Liver (tissue), 9 donors: Measurements from ENCODE around the gene POLDIP2. TPM values are rescaled to one million over a fixed set of nuclear protein-coding genes. Genes with fewer than 3 reads are reported as not detected.

Experiments
- DNase-seq: peaks from one replicate; pipeline ENCODE4 v3.0.0-alpha.2; 2017; ENCODE audit warnings: low spot score
- H3K27ac ChIP-seq, 2 donors: one replicate each; pipeline ENCODE4 v1.7.0; 2013; ENCODE audit warnings: inconsistent platforms in 2 of 2, low read length in 2 of 2, control low read depth in 1 of 2, low read depth in 1 of 2, mild to moderate bottlenecking in 1 of 2
- H3K27me3 ChIP-seq, 4 donors: one replicate each; pipeline versions ENCODE4 v1.6.1 to v1.7.0; 2013; ENCODE audit warnings: low read length in 3 of 4, inconsistent platforms in 1 of 4, mild to moderate bottlenecking in 1 of 4, moderate library complexity in 1 of 4; ENCODE audit not compliant: control insufficient read depth in 4 of 4, insufficient read depth in 4 of 4
- H3K36me3 ChIP-seq, 4 donors: one replicate each; pipeline versions ENCODE4 v1.6.1 to v1.7.0; 2013; ENCODE audit warnings: low read length in 3 of 4, mild to moderate bottlenecking in 3 of 4, low read depth in 1 of 4, moderate library complexity in 1 of 4; ENCODE audit not compliant: control insufficient read depth in 4 of 4, insufficient read depth in 3 of 4
- H3K4me1 ChIP-seq, 4 donors: one replicate each; pipeline versions ENCODE4 v1.6.1 to v1.7.0; 2013; ENCODE audit warnings: low read length in 3 of 4, mild to moderate bottlenecking in 3 of 4, moderate library complexity in 1 of 4; ENCODE audit not compliant: control insufficient read depth in 4 of 4, insufficient read depth in 4 of 4
- H3K4me3 ChIP-seq, 3 donors: one replicate each; pipeline versions ENCODE4 v1.6.1 to v1.7.0; 2013; ENCODE audit warnings: low read length in 3 of 3, control low read depth in 1 of 3, low read depth in 1 of 3, mild to moderate bottlenecking in 1 of 3
- H3K9ac ChIP-seq, 2 donors: one replicate each; pipeline ENCODE4 v1.7.0; 2013; ENCODE audit warnings: low read length in 2 of 2, mild to moderate bottlenecking in 2 of 2, moderate library complexity in 2 of 2, control low read depth in 1 of 2, low read depth in 1 of 2
- H3K9me3 ChIP-seq, 4 donors: one replicate each; pipeline versions ENCODE4 v1.6.1 to v1.7.0; 2013; ENCODE audit warnings: low read length in 3 of 4; ENCODE audit not compliant: control insufficient read depth in 4 of 4
- ATF3 ChIP-seq: IDR thresholded peaks from 2 replicates; pipeline ENCODE4 v1.6.1; 2016; ENCODE audit warnings: antibody characterized with exemption
- CTCF ChIP-seq: fragments of 150-350 bp; IDR thresholded peaks from 2 replicates; pipeline ENCODE4 v1.5.1; 2017; ENCODE audit warnings: improper control_type of control experiment, low read depth, low read length; ENCODE audit not compliant: missing input control
- EGR1 ChIP-seq, 2 donors: IDR thresholded peaks; 2 replicates each; pipeline ENCODE4 v1.6.1; 2016 to 2018; ENCODE audit warnings: antibody characterized with exemption in 2 of 2, low read depth in 2 of 2
- FOXA1 ChIP-seq: IDR thresholded peaks from 2 replicates; pipeline ENCODE4 v1.6.1; 2016; ENCODE audit warnings: antibody characterized with exemption
- FOXA2 ChIP-seq: IDR thresholded peaks from 2 replicates; pipeline ENCODE4 v1.6.1; 2016; ENCODE audit warnings: antibody characterized with exemption
- GABPA ChIP-seq, 2 donors: IDR thresholded peaks in 1 of 2; conservative IDR thresholded peaks in 1 of 2; 2 replicates each; pipeline ENCODE4 v1.6.1; 2016; ENCODE audit warnings: antibody characterized with exemption in 2 of 2, mild to moderate bottlenecking in 1 of 2, moderate library complexity in 1 of 2
- HNF4A ChIP-seq, 2 donors: conservative IDR thresholded peaks; 2 replicates each; pipeline ENCODE4 v1.6.1; 2016; ENCODE audit warnings: antibody characterized with exemption in 2 of 2, mild to moderate bottlenecking in 2 of 2
- HNF4G ChIP-seq: IDR thresholded peaks from 2 replicates; pipeline ENCODE4 v1.6.1; 2016; ENCODE audit warnings: antibody characterized with exemption
- JUND ChIP-seq, 2 donors: IDR thresholded peaks; 2 replicates each; pipeline ENCODE4 v1.6.1; 2016; ENCODE audit warnings: antibody characterized with exemption in 2 of 2
- MAX ChIP-seq: IDR thresholded peaks from 2 replicates; pipeline ENCODE4 v1.6.1; 2016; ENCODE audit warnings: antibody characterized with exemption
- NR2F2 ChIP-seq: IDR thresholded peaks from 2 replicates; pipeline ENCODE4 v1.6.1; 2016; ENCODE audit warnings: antibody characterized with exemption
- RAD21 ChIP-seq, 2 donors: IDR thresholded peaks; 2 replicates each; pipeline ENCODE4 v1.6.1; 2016; ENCODE audit warnings: antibody characterized with exemption in 2 of 2, mild to moderate bottlenecking in 2 of 2
- REST ChIP-seq: IDR thresholded peaks from 2 replicates; pipeline ENCODE4 v1.6.1; 2016; ENCODE audit warnings: antibody characterized with exemption, mild to moderate bottlenecking
- RXRA ChIP-seq, 2 donors: IDR thresholded peaks; 2 replicates each; pipeline ENCODE4 v1.6.1; 2017 to 2018; ENCODE audit warnings: antibody characterized with exemption in 2 of 2, mild to moderate bottlenecking in 1 of 2
- SP1 ChIP-seq: IDR thresholded peaks from 2 replicates; pipeline ENCODE4 v1.6.1; 2018; ENCODE audit warnings: antibody characterized with exemption, mild to moderate bottlenecking
- TAF1 ChIP-seq: conservative IDR thresholded peaks from 2 replicates; pipeline ENCODE4 v1.6.1; 2016; ENCODE audit warnings: antibody characterized with exemption, mild to moderate bottlenecking
- YY1 ChIP-seq: IDR thresholded peaks from 2 replicates; pipeline ENCODE4 v1.6.1; 2016; ENCODE audit warnings: antibody characterized with exemption, mild to moderate bottlenecking
- ZBTB33 ChIP-seq: IDR thresholded peaks from 2 replicates; pipeline ENCODE4 v1.6.1; 2016; ENCODE audit warnings: antibody characterized with exemption
- WGBS: extraction: QIAGEN DNeasy Blood & Tissue Kit; methylation state at CpG from one replicate; pipeline ENCODE4 v1.1.7; 2013; 5-methylcytosine and 5-hydroxymethylcytosine counted together
- polyA plus RNA-seq, 2 donors: library from polyadenylated mRNA; stranded (reverse) in 1 of 2; unstranded in 1 of 2; fragments of 200-250 nt in 1 of 2; fragments of >200 nt in 1 of 2; fragmentation: Nextera tagmentation in 1 of 2; extraction: Ambion mirVana in 1 of 2; gene quantifications; one replicate each; pipeline versions ENCODE4 v1.2.1 to v1.2.3, GENCODE V29; 2013 to 2015
- total RNA-seq, 2 donors: library from RNA; depleted of rRNA; stranded (reverse); fragments of >200 nt; gene quantifications; one replicate each; pipeline ENCODE4 v1.2.3, GENCODE V29; 2014
- donor health status: healthy.
- donor health status: healthy.
- donor health status: healthy.
- donor health status: healthy.
- donor health status: healthy.

The POLDIP2 gene
- total and polyA plus RNA-seq, 4 donors, result 65.5 to 150 (median 104) TPM

GRCh38 chr17:28368306-28368831 lies 11.0 kb upstream of the POLDIP2 start:
- WGBS, result 31% methylated on average over 5 of the region's 5 CpGs
- peaks cover 4 to 57% (median 36%) of the 10 kb centered on the region in 4 donors for H3K4me1 ChIP-seq
- H3K27me3 ChIP-seq, result no peaks in the 10 kb centered on the region
- H3K9ac ChIP-seq, result peak overlapping the region; percentile 82 to 93
- peak overlapping the region; percentile 75 to 77 for H3K27ac ChIP-seq
- peaks cover 3 to 12% (median 8%) of the 10 kb centered on the region in 4 donors for H3K36me3 ChIP-seq
- H3K9me3 ChIP-seq, result no peaks in the 10 kb centered on the region
- TF ChIP-seq TAF1 (peak; percentile 90), ATF3 (peak; percentile 25), FOXA1 (peak; percentile 84), JUND (IDR thresholded peaks at IDR 0.05) (peak; percentile 45 to 82), ZBTB33 (peak; percentile 80), HNF4G (peak; percentile 99), NR2F2 (peak; percentile 91), RAD21 (IDR thresholded peaks at IDR 0.05) (peak in 1 of 2 donors; percentile 32), HNF4A (conservative IDR thresholded peaks at IDR 0.05) (peak; percentile 99), REST (peak; percentile 79), CTCF (no peak), RXRA (IDR thresholded peaks at IDR 0.05) (peak; percentile 89 to 92), GABPA (IDR thresholded peaks at IDR 0.05 in 1 of 2, conservative IDR thresholded peaks at IDR 0.05 in 1 of 2) (peak in 1 of 2 donors; percentile 62), SP1 (peak; percentile 94), YY1 (peak; percentile 65), MAX (peak; percentile 69), FOXA2 (peak; percentile 82), EGR1 (IDR thresholded peaks at IDR 0.05; ENCODE audit: low read depth in 2 of 2) (peak; percentile 22 to 26)
- peak overlapping the region; percentile 68 to 93 (median 72) for H3K4me3 ChIP-seq
- no peak for DNase-seq
